GM12872 (cell line): Measurements from ENCODE around the gene CTPS1.

Experiments
- TF ChIP-seq, protein P1 (sequence below): IDR thresholded peaks from 3 replicates; pipeline ENCODE4 v1.5.1; 2011; ENCODE audit warnings: low read depth, mild to moderate bottlenecking, low read length, moderate library complexity; ENCODE audit not compliant: insufficient read depth

CTPS1 gene

DNA sequence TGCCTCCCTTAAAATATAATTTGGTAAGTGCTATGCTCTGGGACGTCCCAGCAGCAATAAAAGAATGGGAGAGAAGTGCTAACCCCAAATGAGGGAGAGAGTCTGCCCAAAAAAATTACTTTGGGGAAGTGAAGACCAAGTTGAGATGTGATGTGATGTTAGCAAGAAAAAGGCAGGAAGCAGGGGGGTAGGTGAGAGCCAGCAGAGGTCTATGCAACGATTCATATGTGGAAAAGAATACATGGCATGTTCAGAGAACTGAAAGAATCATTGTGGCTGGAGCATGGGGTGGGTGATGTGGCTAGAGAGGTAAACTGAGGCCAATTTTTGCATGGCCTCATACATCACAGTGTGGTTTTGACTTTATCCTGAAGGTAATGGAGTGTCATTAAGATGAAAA lies 5.6 kb upstream of the CTPS1 start:
- TF ChIP-seq, protein P1, sequence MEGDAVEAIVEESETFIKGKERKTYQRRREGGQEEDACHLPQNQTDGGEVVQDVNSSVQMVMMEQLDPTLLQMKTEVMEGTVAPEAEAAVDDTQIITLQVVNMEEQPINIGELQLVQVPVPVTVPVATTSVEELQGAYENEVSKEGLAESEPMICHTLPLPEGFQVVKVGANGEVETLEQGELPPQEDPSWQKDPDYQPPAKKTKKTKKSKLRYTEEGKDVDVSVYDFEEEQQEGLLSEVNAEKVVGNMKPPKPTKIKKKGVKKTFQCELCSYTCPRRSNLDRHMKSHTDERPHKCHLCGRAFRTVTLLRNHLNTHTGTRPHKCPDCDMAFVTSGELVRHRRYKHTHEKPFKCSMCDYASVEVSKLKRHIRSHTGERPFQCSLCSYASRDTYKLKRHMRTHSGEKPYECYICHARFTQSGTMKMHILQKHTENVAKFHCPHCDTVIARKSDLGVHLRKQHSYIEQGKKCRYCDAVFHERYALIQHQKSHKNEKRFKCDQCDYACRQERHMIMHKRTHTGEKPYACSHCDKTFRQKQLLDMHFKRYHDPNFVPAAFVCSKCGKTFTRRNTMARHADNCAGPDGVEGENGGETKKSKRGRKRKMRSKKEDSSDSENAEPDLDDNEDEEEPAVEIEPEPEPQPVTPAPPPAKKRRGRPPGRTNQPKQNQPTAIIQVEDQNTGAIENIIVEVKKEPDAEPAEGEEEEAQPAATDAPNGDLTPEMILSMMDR = no peak

DNA sequence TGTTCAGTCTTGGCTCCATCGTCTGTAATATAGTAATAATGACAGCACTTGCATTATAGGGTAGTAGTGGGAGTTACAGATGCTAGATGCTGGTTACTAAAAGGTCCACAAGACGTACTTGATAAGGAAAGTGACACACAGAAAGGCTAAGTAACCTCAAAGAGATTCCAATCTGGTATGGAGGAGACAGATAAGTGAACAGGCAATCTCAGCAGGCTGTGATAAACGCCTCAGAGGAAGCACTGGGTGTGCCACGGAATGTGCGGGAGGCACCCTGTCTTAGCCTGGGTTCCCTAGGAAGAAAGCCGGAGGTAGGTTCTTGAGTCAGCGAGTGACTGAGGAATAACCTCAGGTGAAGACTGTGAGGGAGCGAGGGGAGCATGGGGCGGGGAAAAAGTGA lies 4.6 kb upstream of the CTPS1 start:
- TF ChIP-seq, protein P1 = no peak

DNA sequence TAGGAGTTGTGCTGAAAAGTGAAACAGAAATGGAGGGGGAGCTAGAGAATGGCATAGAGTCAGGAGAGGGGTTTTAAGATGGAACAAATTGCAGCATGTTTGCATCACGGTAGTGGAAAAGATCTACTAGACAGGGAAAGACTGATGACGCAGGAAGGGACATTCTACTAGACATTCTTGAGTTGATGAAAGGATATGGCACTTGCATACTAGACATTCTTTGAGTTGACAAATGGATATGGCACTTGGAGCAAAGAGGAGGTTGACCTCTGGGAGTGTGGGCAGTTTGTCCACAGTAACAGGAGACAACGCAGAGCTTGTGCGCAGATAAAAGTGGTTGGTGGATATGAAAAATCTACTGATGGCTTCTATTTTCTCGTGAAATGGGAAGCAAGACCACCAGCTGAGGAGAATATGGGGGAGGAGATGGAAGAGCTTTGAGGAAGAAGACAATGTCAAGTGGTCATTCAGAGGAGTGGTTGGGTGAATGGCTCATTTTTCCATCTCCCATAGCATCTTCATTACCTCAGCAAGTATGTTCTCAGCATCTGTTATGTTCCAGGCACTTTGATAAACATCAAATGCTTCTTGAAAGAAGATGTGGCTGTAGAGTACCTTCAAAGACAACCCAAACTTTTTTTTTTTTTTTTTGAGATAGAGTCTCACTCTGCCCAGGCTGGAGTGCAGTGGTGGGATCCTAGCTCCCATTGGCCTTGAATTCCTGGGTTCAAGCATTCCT lies 2.4 kb upstream of the CTPS1 start:
- TF ChIP-seq, protein P1 = no peak

DNA sequence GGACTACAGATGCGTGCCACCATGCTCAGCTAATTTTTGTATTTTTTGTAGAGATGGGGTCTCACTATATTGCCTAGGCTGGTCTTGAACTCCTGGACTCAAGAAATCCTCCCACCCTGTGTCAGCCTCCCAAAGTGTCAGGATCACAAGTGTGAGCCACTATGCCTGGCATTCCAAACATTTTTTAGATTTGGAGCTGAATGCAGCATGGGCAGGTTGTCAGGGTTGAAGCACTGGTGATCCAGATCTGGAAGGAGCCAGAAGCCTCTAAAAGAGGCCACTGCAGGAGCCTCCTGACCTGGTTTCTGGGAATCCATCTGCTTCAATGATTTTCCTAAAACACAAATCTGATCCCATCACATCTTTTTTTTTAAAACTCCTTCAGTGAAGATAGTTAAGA lies 1.8 kb upstream of the CTPS1 start:
- TF ChIP-seq, protein P1 = no peak

DNA sequence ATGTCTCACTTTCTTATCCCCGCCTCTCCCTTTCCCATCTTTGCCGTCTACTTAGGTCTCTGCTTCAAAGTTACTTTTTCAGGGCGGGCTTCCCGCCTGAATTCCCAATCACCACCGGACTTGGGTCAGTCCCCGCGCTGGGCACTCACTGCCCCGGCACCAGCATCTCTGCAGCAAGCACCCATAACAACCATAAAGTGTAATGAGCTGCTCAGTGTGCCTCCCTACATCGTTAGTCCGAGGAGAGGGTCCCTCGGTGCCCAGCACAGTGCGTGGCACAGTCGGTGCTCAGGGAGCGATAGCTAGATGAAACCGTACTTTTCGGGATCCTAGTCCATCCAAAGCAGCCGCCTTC lies 633 bp upstream of the CTPS1 start:
- TF ChIP-seq, protein P1 = no peak

DNA sequence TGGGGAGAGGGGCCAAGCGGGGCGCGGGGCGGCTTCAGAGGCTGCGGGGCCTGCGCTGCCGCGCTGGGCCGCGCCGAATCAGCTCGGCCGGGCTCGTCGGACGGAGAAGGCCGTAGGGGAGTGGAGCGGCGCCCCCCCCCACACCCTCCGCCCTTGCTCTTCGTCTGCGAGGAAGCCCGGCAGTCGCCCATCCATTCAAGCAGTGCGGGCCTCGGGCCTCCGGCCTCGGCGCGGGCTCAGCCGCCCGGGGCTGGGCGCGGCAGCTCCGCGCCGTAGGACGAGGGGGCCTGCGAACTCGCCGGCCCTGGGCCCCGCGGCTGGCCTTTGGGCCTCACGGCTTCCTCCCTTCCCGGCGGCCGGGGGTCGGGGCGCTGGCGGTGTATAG lies 564 bp downstream of the CTPS1 start:
- TF ChIP-seq, protein P1 = no peak

DNA sequence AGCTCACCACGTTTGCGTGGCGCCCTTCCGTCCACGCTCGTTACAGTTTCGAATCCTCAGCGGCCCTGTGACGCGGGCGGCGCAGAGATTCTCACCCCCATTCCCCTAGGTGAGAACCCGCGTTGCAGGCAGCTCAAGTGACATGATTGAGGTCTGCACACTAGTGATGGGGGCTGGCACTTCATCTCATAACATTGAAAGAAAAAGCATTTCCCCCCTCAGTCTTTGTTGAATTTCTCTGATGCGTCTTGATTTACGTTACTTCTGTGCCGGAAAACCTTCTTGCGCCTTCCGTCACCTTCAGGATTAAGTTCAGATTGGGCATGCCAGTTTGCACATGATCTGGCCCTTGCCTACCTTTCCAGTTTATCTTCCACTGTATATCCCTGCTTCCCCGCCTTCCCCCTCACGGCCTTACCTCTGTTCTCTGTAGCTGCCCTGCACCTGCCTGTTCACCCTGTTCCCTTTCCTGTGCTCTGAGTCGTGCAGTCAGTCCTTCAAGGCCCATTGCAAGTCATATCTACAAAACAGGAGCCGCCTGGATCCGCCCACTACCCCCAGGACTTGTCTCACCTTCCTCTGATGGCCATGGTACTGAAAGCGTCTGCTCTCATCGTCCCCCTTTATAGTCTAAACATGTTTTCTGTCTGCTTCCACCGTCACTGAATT lies 1.1 kb downstream of the CTPS1 start:
- TF ChIP-seq, protein P1 = no peak
